Measurements from ENCODE around the gene C15orf39. TPM values are rescaled to one million over a fixed set of nuclear protein-coding genes. Genes with fewer than 3 reads are reported as not detected.

C15orf39 gene
- total RNA-seq, 1 experiment from 2014 or later: 45.6 TPM

- Mint-ChIP-seq H3K27me3 (ENCODE audit: low read depth) (peaks cover 10% of the 10 kb centered on the region), H3K9me3 (no peaks in the 10 kb centered on the region), H3K36me3 (ENCODE audit: insufficient read depth in 1 of 3, low read depth in 3 of 3) (peaks cover 10 to 23% (median 23%) of the 10 kb centered on the region in 3 experiments; a peak in 6 of 7 replicates), H3K4me1 (peaks cover 17 to 18% of the 10 kb centered on the region in 2 experiments), H3K4me3 (no peak overlapping the region), H3K27ac (no peak overlapping the region)
- H3K27me3 ChIP-seq (ENCODE audit: insufficient read depth, low read length): no peaks in the 10 kb centered on the region
- no peak overlapping the region for H2BK20ac ChIP-seq (ENCODE audit: low read depth, low read length, poor library complexity, severe bottlenecking)
- TF ChIP-seq CTCF (conservative IDR thresholded peaks at IDR 0.05): no peak
- H3K23me2 ChIP-seq (ENCODE audit: insufficient read length, low read depth, low read length, poor library complexity, severe bottlenecking): no peaks in the 10 kb centered on the region
- no peak overlapping the region for H2AFZ ChIP-seq (ENCODE audit: low read length)
- no peak overlapping the region for H2AK5ac ChIP-seq (ENCODE audit: insufficient read length, low read length)
- H3K9ac ChIP-seq (ENCODE audit: extremely low read depth, insufficient read length, low read length): no peak overlapping the region
- H2BK12ac ChIP-seq (ENCODE audit: insufficient read length, low read depth, low read length): no peak overlapping the region
- DNase-seq: no peak
- H4K5ac ChIP-seq (ENCODE audit: insufficient read length, low read depth, low read length): no peak overlapping the region
- H3K4me2 ChIP-seq (ENCODE audit: insufficient read depth, insufficient read length, low read length): no peak overlapping the region
- H3K79me1 ChIP-seq (ENCODE audit: insufficient read depth, low read depth, low read length, poor library complexity, severe bottlenecking): no peaks in the 10 kb centered on the region
- no peak overlapping the region for H2BK120ac ChIP-seq (ENCODE audit: low read depth, low read length, poor library complexity, severe bottlenecking)
- no peak overlapping the region for H3K56ac ChIP-seq (ENCODE audit: insufficient read length, low read depth, low read length)
- H3K79me2 ChIP-seq (ENCODE audit: insufficient read depth, low read length): 0 out of 2 replicates have a peak, but pooled peaks cover under 1% of the 10 kb centered on the region
- no peak overlapping the region for H4K8ac ChIP-seq (replicated peaks; ENCODE audit: insufficient read length, low read depth, low read length)
- H3K14ac ChIP-seq (ENCODE audit: insufficient read depth, low read length): no peak overlapping the region
- H3K4me1 ChIP-seq (ENCODE audit: insufficient read depth, low read length): peaks cover 2% of the 10 kb centered on the region; the same call in 1 of the 2 replicates
- H3K18ac ChIP-seq (ENCODE audit: insufficient read length, low read depth, low read length): no peak overlapping the region
- no peak overlapping the region for H3K23ac ChIP-seq (ENCODE audit: insufficient read length, low read depth, low read length)
- H4K20me1 ChIP-seq (ENCODE audit: control insufficient read depth, insufficient read depth, insufficient read length): no peaks in the 10 kb centered on the region
- H2BK5ac ChIP-seq (ENCODE audit: insufficient read length, low read length): no peak overlapping the region
- no peak overlapping the region for H4K91ac ChIP-seq (ENCODE audit: insufficient read length, low read depth, low read length)
- WGBS (ENCODE audit: extremely low coverage, insufficient read length, low lambda C conversion rate): no CpG with 5 or more reads among the region's 5 CpGs
- H3K9me3 ChIP-seq (ENCODE audit: control insufficient read depth, low read depth, low read length): no peaks in the 10 kb centered on the region
- no peak overlapping the region for H3T11ph ChIP-seq (ENCODE audit: low read length)
- no peak overlapping the region for H3K27ac ChIP-seq (ENCODE audit: insufficient read length, low read depth, low read length)
- no peak overlapping the region for H3K4ac ChIP-seq (ENCODE audit: low read depth, low read length)
- no peak overlapping the region for H2BK15ac ChIP-seq (ENCODE audit: low read depth, low read length)
Observed at GRCh38 chr15:75215107-75216004, 13.7 kb downstream of the C15orf39 start.
